H9 (cell line): ENCODE results near the gene OMP. TPM values are rescaled to one million over a fixed set of nuclear protein-coding genes. Genes with fewer than 3 reads are reported as not detected.

Experiments
- DNase-seq: peaks from one replicate; pipeline ENCODE4 v3.0.0-alpha.2; 2017
- H2AFZ ChIP-seq: one replicate; pipeline ENCODE4 v1.6.1; 2013; ENCODE audit warnings: mild to moderate bottlenecking, low read length, control low read depth, moderate library complexity
- H2AK5ac ChIP-seq: 2 replicates; pipeline ENCODE4 v1.6.1; 2013; ENCODE audit warnings: low read length, control low read depth, mixed read lengths; ENCODE audit not compliant: insufficient read length
- H2BK120ac ChIP-seq: one replicate; pipeline ENCODE4 v1.6.1; 2013; ENCODE audit warnings: low read depth, mild to moderate bottlenecking, low read length, control low read depth, inconsistent platforms; ENCODE audit not compliant: poor library complexity, severe bottlenecking
- H2BK12ac ChIP-seq: 2 replicates; pipeline ENCODE4 v1.6.1; 2013; ENCODE audit warnings: low read length, control low read depth, mixed read lengths, low read depth; ENCODE audit not compliant: insufficient read length
- H2BK15ac ChIP-seq: 2 replicates; pipeline ENCODE4 v1.6.1; 2013; ENCODE audit warnings: low read depth, low read length, control low read depth
- H2BK20ac ChIP-seq: one replicate; pipeline ENCODE4 v1.6.1; 2013; ENCODE audit warnings: low read depth, mild to moderate bottlenecking, low read length, control low read depth, inconsistent platforms; ENCODE audit not compliant: poor library complexity, severe bottlenecking
- H2BK5ac ChIP-seq: 2 replicates; pipeline ENCODE4 v1.6.1; 2013; ENCODE audit warnings: low read length, control low read depth, mixed read lengths; ENCODE audit not compliant: insufficient read length
- H3K14ac ChIP-seq: 2 replicates; pipeline ENCODE4 v1.6.1; 2013; ENCODE audit warnings: low read length, control low read depth; ENCODE audit not compliant: insufficient read depth
- H3K18ac ChIP-seq: 2 replicates; pipeline ENCODE4 v1.6.1; 2013; ENCODE audit warnings: low read depth, mild to moderate bottlenecking, mixed read lengths, low read length, control low read depth; ENCODE audit not compliant: insufficient read length
- H3K23ac ChIP-seq: 2 replicates; pipeline ENCODE4 v1.6.1; 2013; ENCODE audit warnings: low read length, control low read depth, mixed read lengths, low read depth; ENCODE audit not compliant: insufficient read length
- H3K23me2 ChIP-seq: 2 replicates; pipeline ENCODE4 v1.6.1; 2013; ENCODE audit warnings: low read depth, mild to moderate bottlenecking, mixed read lengths, low read length, control low read depth; ENCODE audit not compliant: insufficient read length, poor library complexity, severe bottlenecking
- H3K27ac ChIP-seq: 2 replicates; pipeline ENCODE4 v1.5.1; 2013; ENCODE audit warnings: low read length, control low read depth, mixed read lengths, low read depth; ENCODE audit not compliant: insufficient read length
- H3K27me3 ChIP-seq: 2 replicates; pipeline ENCODE4 v1.6.1; 2013; ENCODE audit warnings: low read length, control low read depth, inconsistent platforms; ENCODE audit not compliant: insufficient read depth
- H3K4ac ChIP-seq: 2 replicates; pipeline ENCODE4 v1.6.1; 2013; ENCODE audit warnings: low read depth, mild to moderate bottlenecking, control low read depth, inconsistent platforms, low read length, moderate library complexity
- H3K4me1 ChIP-seq: 2 replicates; pipeline ENCODE4 v1.6.1; 2013; ENCODE audit warnings: low read length, control low read depth, inconsistent platforms; ENCODE audit not compliant: insufficient read depth
- H3K4me2 ChIP-seq: 2 replicates; pipeline ENCODE4 v1.6.1; 2013; ENCODE audit warnings: low read length, control low read depth, mixed read lengths; ENCODE audit not compliant: insufficient read length, insufficient read depth
- H3K56ac ChIP-seq: 2 replicates; pipeline ENCODE4 v1.6.1; 2013; ENCODE audit warnings: low read depth, mild to moderate bottlenecking, mixed read lengths, low read length, control low read depth; ENCODE audit not compliant: insufficient read length
- H3K79me1 ChIP-seq: 2 replicates; pipeline ENCODE4 v1.6.1; 2013; ENCODE audit warnings: low read depth, mild to moderate bottlenecking, moderate library complexity, low read length, control low read depth, inconsistent platforms; ENCODE audit not compliant: insufficient read depth, poor library complexity, severe bottlenecking
- H3K79me2 ChIP-seq: 2 replicates; pipeline ENCODE4 v1.6.1; 2013; ENCODE audit warnings: low read length, control low read depth, inconsistent platforms; ENCODE audit not compliant: insufficient read depth
- H3K9ac ChIP-seq: 2 replicates; pipeline ENCODE4 v1.6.1; 2013; ENCODE audit warnings: low read length, control low read depth, mixed read lengths; ENCODE audit not compliant: insufficient read length; ENCODE audit errors: extremely low read depth
- H3K9me3 ChIP-seq: one replicate; pipeline ENCODE4 v1.6.1; 2013; ENCODE audit warnings: low read depth, low read length, inconsistent platforms; ENCODE audit not compliant: control insufficient read depth
- H3T11ph ChIP-seq: one replicate; pipeline ENCODE4 v1.6.1; 2013; ENCODE audit warnings: mild to moderate bottlenecking, low read length, control low read depth, inconsistent platforms
- H4K20me1 ChIP-seq: one replicate; pipeline ENCODE4 v1.6.1; 2013; ENCODE audit not compliant: control insufficient read depth, insufficient read length, insufficient read depth
- H4K5ac ChIP-seq: 2 replicates; pipeline ENCODE4 v1.6.1; 2013; ENCODE audit warnings: low read depth, mild to moderate bottlenecking, mixed read lengths, low read length, control low read depth; ENCODE audit not compliant: insufficient read length
- H4K8ac ChIP-seq: replicated peaks from 2 replicates; pipeline ENCODE4 v1.6.1; 2013; ENCODE audit warnings: low read length, control low read depth, mixed read lengths, low read depth; ENCODE audit not compliant: insufficient read length
- H4K91ac ChIP-seq: 2 replicates; pipeline ENCODE4 v1.6.1; 2013; ENCODE audit warnings: low read depth, mild to moderate bottlenecking, moderate library complexity, mixed read lengths, low read length, control low read depth; ENCODE audit not compliant: insufficient read length
- H3K27ac Mint-ChIP-seq, 3 experiments: 2 replicates in 2 of 3; 3 replicates in 1 of 3; pipeline ENCODE4 v1.8.0; 2020 to 2021; ENCODE audit warnings: mixed read lengths in 3 of 3, mild to moderate bottlenecking in 1 of 3, moderate library complexity in 1 of 3
- H3K27me3 Mint-ChIP-seq: 2 replicates; pipeline ENCODE4 v1.8.0; 2021; ENCODE audit warnings: low read depth, mild to moderate bottlenecking, moderate library complexity, mixed read lengths
- H3K36me3 Mint-ChIP-seq, 3 experiments: 2 replicates in 2 of 3; 3 replicates in 1 of 3; pipeline ENCODE4 v1.8.0; 2020 to 2021; ENCODE audit warnings: low read depth in 3 of 3, mixed read lengths in 3 of 3; ENCODE audit not compliant: insufficient read depth in 1 of 3
- H3K4me1 Mint-ChIP-seq, 2 experiments: 2 replicates each; pipeline ENCODE4 v1.8.0; 2020; ENCODE audit warnings: mixed read lengths in 2 of 2
- H3K4me3 Mint-ChIP-seq, 2 experiments: 2 replicates in 1 of 2; 3 replicates in 1 of 2; pipeline ENCODE4 v1.8.0; 2020 to 2021; ENCODE audit warnings: mild to moderate bottlenecking in 2 of 2, mixed read lengths in 2 of 2, moderate library complexity in 1 of 2
- H3K9me3 Mint-ChIP-seq, 2 experiments: 2 replicates in 1 of 2; 3 replicates in 1 of 2; pipeline ENCODE4 v1.8.0; 2020; ENCODE audit warnings: mild to moderate bottlenecking in 2 of 2, mixed read lengths in 2 of 2, moderate library complexity in 1 of 2
- WGBS: extraction: QIAGEN DNeasy Blood & Tissue Kit; methylation state at CpG from one replicate; pipeline ENCODE4 v1.1.7; 2013; ENCODE audit warnings: missing lambda C conversion rate, low lambda C conversion rate, mixed read lengths; ENCODE audit not compliant: insufficient read length; ENCODE audit errors: extremely low coverage; 5-methylcytosine and 5-hydroxymethylcytosine counted together
- total RNA-seq: library from RNA; stranded (reverse); gene quantifications from 2 replicates; pipeline ENCODE4 v1.2.1, GENCODE V29; 2021
- TF ChIP-seq, protein P1 (sequence below): fragments of 200-600 bp; sonication (generic); conservative IDR thresholded peaks from 3 replicates; pipeline ENCODE4 v1.8.0; 2021; ENCODE audit warnings: antibody characterized with exemption, mild to moderate bottlenecking

OMP gene
- total RNA-seq, 1 experiment from 2014 or later = not detected

DNA sequence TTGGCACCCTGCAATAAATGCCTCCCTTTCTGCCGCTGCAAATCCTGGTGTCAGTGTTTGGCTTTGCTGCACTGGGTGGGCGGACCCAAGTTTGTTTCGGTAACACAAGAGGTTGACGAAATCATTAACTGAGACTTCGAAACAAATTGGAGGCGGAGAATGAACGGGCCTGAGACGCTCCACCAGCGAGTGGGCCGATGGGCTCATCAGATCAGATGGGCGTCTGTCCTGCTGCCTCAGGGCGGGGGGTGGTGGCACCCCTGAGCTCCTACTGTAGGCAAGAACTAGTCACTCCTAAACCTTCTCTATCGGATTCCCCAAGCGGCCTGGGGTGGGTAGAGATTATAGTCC lies 36.8 kb upstream of the OMP start:
- no peak overlapping the region for H3K4ac ChIP-seq
- H3K27ac Mint-ChIP-seq = no peak overlapping the region; a peak in 1 of 7 replicates
- 0 out of 2 replicates have a peak, but pooled peaks cover 2% of the 10 kb centered on the region for H3K79me2 ChIP-seq
- H2BK5ac ChIP-seq = no peak overlapping the region
- H3T11ph ChIP-seq = no peak overlapping the region
- no peak overlapping the region for H3K27ac ChIP-seq
- peak overlapping the region; percentile 6 for H3K9ac ChIP-seq
- no peaks in the 10 kb centered on the region for H3K79me1 ChIP-seq
- no peak overlapping the region for H2AFZ ChIP-seq
- no peak overlapping the region for H3K23ac ChIP-seq
- no peak overlapping the region for H2BK120ac ChIP-seq
- no peak overlapping the region for H4K5ac ChIP-seq
- no peak overlapping the region; the same call in 1 of the 2 replicates for H3K14ac ChIP-seq
- no peak overlapping the region for H2AK5ac ChIP-seq
- peaks cover 19% of the 10 kb centered on the region for H3K27me3 Mint-ChIP-seq
- H3K23me2 ChIP-seq = peaks cover 10% of the 10 kb centered on the region
- no peaks in the 10 kb centered on the region for H3K36me3 Mint-ChIP-seq
- peak overlapping the region; percentile 70 for H3K4me2 ChIP-seq
- TF ChIP-seq, protein P1, sequence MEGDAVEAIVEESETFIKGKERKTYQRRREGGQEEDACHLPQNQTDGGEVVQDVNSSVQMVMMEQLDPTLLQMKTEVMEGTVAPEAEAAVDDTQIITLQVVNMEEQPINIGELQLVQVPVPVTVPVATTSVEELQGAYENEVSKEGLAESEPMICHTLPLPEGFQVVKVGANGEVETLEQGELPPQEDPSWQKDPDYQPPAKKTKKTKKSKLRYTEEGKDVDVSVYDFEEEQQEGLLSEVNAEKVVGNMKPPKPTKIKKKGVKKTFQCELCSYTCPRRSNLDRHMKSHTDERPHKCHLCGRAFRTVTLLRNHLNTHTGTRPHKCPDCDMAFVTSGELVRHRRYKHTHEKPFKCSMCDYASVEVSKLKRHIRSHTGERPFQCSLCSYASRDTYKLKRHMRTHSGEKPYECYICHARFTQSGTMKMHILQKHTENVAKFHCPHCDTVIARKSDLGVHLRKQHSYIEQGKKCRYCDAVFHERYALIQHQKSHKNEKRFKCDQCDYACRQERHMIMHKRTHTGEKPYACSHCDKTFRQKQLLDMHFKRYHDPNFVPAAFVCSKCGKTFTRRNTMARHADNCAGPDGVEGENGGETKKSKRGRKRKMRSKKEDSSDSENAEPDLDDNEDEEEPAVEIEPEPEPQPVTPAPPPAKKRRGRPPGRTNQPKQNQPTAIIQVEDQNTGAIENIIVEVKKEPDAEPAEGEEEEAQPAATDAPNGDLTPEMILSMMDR = no peak
- H2BK15ac ChIP-seq = no peak overlapping the region
- no peak overlapping the region for H3K18ac ChIP-seq
- H3K9me3 ChIP-seq = no peaks in the 10 kb centered on the region
- peaks cover 6 to 7% of the 10 kb centered on the region in 2 experiments; a peak in 2 of 5 replicates for H3K9me3 Mint-ChIP-seq
- H4K20me1 ChIP-seq = no peaks in the 10 kb centered on the region
- no CpG with 5 or more reads among the region's 14 CpGs for WGBS
- H2BK12ac ChIP-seq = no peak overlapping the region
- H4K8ac ChIP-seq = no peak overlapping the region
- peaks cover 12 to 19% of the 10 kb centered on the region in 2 experiments for H3K4me1 Mint-ChIP-seq
- H3K56ac ChIP-seq = no peak overlapping the region
- H4K91ac ChIP-seq = no peak overlapping the region
- peak; percentile 43 for DNase-seq
- no peaks in the 10 kb centered on the region for H3K27me3 ChIP-seq
- peak overlapping the region; percentile 70 to 82 for H3K4me3 Mint-ChIP-seq
- H2BK20ac ChIP-seq = no peak overlapping the region
- no peaks in the 10 kb centered on the region for H3K4me1 ChIP-seq
